GM12874 (cell line): ENCODE results near the gene ABHD11.

Experiments
- CTCF ChIP-seq: IDR thresholded peaks from 2 replicates; pipeline ENCODE4 v1.5.1; 2011; ENCODE audit warnings: low read depth, mild to moderate bottlenecking, control low read depth, low read length, moderate library complexity; ENCODE audit not compliant: insufficient read depth

Gene ABHD11

DNA sequence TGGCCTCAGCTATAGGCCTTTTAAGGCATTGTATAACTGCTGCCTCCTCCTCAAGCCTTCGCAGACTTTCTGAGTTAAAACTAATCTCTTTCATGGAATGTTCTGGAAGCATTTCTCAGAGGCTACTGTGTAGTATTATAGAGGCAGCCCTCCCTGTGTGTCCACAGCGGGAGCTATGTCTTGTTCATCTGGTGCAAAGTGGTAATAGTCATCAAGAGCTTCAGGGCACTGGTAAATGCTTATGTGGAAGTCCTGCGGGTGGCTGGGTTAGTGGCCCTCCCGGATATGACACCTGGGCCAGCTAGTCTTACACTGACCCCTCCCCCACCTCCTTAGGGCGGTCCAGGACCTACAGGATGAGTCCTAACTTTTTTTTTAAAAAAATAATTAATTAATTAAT is 2.2 kb upstream of the ABHD11 start:
- TF ChIP-seq CTCF, result no peak

DNA sequence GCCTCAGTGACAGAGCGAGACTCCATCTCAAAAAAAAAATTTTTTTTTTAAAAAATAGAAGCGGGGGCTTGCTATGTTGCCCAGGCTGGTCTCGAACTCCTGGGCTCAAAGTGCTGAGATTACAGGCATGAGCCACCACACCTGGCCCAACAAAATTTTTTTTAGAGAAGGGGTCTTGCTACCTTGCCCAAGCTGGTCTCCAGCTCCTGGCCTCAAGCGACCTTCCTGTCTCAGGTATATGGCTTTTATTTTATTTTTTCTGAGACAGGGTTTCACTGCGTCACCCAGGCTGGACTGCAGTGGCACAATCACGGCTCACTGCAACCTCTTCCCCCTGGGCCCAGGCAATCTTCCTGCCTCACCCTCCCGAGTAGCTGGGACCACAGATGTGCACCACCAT is 1.6 kb upstream of the ABHD11 start:
- TF ChIP-seq CTCF, result no peak

DNA sequence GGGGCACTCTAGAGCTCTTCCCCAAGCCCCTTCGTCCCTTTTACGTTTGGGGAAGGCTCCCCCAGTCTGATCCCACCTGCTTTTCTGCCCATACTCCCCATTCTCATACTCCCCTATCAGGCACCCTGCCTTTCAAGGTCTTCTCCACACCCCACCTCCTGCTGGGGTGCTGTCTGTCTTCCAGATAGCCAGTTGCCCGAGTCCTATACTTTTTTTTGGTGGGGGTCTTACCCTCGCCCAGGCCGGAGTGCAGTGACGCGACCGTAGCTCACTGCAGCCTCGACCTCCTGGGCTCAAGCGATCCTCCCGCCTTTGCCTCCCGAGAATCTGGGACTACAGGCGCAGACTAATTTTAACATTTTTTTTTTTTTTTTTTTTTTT is 775 bp upstream of the ABHD11 start:
- no peak for TF ChIP-seq CTCF

DNA sequence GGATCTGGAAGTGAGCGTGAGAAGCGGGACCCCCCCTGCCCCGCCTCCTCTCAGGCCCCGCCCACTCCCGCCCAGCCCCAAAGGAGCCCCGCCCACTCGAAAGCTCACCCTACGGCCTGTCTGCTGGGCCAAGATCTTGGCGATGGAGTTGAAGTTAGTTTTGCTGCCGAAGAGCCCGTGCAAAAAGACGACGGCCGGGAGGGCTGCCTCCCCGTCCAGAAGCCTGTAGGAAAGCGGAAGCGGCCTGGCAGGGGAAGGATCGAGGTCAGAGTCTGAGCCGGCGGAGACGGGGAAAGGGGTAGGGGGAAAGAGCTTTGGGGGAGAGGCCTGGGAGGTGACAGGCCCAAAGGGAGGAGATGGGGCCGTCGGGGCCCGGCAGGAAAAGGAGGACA is 386 bp downstream of the ABHD11 start:
- no peak for TF ChIP-seq CTCF

GRCh38 chr7:73737491-73738219 is 947 bp downstream of the ABHD11 start:
- no peak for TF ChIP-seq CTCF

- TF ChIP-seq CTCF, result no peak
These were observed 1.7 kb downstream of the ABHD11 start for GRCh38 chr7:73736885-73737284.

DNA sequence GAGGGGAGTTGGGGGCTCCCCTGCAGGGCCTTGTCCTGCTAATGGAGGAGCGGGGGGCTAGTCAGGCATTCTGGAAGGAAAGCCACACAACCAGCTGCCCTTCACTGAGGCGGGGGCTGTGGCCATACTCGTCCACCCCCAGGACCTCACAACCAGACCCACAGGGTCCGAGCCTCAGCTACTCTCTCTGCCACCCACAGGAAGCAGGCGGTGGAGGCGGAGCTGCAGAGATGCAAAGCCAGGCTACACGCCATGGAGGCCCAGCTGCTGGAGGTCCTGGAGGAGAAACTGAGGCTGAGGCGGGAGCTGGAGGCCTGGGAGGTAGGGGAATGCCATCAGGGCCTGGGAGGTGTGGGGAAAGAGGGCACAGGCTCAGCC is 3.1 kb downstream of the ABHD11 start:
- no peak for TF ChIP-seq CTCF
